GM18499 (cell line): ENCODE measurements around the gene GLT6D1.
"Not testable (repeated sequence)": the region's sequence is repeated elsewhere in the genome, so short reads cannot be mapped to it uniquely, and the experiment has no call there.

Experiments
- ATAC-seq: cut with Tn5 transposase; IDR thresholded peaks from one replicate; pipeline ENCODE4 v1.9.1; 2021; ENCODE audit warnings: moderate number of reproducible peaks; ENCODE audit not compliant: insufficient read depth, unreplicated experiment

Gene GLT6D1, protein sequence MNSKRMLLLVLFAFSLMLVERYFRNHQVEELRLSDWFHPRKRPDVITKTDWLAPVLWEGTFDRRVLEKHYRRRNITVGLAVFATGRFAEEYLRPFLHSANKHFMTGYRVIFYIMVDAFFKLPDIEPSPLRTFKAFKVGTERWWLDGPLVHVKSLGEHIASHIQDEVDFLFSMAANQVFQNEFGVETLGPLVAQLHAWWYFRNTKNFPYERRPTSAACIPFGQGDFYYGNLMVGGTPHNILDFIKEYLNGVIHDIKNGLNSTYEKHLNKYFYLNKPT

DNA sequence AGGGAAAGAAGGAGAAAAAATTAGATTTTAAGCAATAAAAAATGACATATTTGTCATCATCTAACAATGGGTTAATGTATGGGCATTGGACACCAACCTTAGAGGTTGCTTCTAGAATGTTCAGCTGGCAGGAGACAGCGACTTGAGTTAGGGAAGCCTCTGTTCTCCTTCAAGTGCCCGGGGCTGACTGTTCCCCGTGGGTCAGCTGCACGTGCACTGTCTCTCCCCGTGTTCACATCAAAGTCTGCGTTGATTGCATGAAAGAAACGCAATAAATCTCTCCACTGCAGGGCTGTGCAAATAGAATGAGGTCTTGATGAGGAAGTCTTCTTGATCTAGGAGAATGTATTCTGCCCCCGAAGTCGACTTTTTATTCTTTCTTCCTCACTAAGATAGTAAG lies at the start of gene GLT6D1:
Gene GLT6D1 (minus strand): TSS at position 345 of the 400 bp plus-strand sequence. CDS start 353 bp downstream, outside the sequence.
- no peak for ATAC-seq

DNA sequence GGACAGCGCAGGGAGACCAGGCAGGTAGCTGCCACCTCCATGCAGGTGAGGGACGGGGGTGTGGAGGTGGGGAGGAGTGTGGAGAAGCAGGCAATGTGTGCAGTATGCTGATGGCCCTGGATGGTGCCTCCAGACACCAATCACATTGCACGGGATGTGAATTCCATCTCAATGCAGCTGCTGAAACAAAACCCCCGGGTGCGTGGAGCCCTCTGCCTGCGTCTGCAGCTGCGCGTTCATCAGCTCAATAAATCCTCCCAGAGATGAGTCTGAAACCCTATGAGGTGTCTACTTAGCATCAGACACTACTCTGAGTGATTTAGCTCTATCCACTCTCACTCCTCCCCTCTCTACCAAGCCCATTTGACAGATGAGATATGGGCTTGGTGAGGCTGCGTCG lies 49.7 kb upstream of the GLT6D1 start:
- ATAC-seq, result no peak

DNA sequence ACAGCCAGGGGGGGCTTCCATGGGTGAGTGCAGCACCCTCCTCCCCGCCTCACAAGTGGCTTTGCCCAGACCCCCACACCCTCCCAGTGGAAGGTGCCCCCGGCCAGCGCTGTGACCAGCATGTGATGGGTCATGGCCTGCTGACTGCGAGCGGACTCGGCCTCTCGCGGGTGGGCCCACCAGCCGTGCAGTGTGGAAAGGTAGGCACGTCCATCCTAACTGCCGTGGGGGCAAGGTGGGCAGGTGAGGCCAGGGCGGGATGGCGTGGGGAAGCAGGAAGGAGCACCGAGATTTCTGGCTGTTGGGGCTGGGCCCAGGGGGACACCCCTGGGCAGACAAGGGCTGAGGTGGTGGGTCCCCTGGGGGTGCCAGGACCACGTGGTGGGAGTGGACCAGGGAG lies 47.9 kb upstream of the GLT6D1 start:
- ATAC-seq, result no peak

GRCh38 chr9:135684691-135685090 lies 45.4 kb upstream of the GLT6D1 start:
- no peak for ATAC-seq

GRCh38 chr9:135683401-135684034 lies 44.2 kb upstream of the GLT6D1 start:
- ATAC-seq, result no peak

- no peak for ATAC-seq
These were observed 41.8 kb upstream of the GLT6D1 start for GRCh38 chr9:135681161-135681560.

GRCh38 chr9:135680056-135680455 lies 40.7 kb upstream of the GLT6D1 start:
- ATAC-seq, result no peak

DNA sequence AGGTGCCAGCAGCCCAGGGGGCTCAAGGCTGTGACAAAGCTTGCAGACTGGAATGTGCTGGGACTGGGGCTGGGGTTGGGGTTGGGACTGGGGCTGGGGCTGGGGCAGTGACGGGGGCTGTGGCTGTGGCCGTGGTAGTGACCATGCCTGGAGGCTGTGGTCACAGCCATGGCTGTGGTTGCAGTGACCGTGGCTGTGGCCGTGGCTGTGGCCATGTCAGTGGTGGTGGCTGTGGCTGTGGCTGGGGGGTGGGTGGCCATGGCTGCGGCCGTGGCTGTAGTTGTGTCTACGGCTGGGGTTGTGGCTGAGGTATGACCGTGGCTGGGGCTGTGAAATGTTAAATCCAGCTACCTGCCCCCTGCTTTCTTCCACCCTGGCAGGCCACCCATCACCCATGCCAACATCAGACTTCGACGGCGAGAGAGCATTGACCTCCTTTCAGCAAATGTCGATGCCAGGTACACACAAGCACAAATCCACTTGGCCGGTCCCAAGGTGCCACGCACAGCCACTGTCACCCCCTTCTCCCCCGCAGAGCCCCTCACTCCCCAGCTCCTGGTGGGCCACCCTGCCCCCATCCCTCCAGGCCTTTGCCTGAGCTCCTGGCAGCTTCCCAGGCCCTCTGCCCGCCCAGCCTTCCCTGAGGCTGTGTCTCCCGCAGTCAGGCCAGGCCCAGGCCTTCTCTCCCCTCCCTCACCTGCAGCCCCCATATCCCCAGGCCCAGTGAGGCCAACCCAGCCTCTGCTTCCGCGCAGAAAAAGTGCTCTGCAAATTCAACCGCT lies 39.1 kb upstream of the GLT6D1 start:
- no peak for ATAC-seq

DNA sequence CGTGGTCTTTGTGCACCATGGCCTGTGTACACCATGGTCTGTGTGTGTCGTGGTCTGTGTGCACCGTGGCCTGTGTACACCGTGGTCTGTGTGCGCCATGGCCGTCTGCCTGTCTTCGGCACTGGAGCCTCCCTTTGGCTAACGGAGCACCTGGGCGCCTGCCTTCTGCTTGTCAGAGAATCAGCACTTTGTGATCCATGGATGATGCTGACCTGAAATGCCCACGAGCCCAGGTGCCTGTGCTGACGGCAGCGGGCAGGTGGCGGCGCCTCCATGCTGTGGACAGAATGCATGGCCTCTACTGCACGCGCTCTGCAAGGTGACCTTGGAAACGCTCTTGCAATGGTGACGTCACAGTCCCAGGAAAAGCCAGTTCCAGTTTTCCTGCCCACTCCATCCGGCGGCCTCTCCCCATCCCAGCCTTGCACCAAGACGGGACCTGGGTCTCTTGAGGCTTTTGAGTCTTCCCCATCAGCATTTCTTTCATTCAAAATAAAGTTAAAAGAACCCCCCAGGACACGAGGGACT lies 38.4 kb upstream of the GLT6D1 start:
- ATAC-seq, result no peak

DNA sequence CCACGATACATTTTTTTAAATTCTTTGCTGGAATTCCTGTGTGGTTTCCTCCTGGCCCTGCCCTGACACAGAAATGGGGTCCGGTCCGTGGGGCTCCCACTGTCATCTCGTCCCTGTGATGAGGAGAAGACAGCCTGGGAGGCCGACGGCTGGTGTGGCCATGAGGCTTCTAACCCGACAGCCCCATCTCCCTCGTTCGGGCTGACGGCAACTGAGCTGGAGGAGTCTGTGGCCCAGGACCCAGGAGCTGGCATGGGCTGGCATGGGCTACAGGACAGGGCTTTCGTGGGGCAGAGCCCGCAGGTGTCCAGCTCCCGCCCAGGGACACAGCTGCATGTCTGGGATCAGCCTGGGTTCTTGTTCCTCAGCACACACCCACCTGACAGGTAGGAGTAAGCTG lies 37.6 kb upstream of the GLT6D1 start:
- ATAC-seq, result no peak

DNA sequence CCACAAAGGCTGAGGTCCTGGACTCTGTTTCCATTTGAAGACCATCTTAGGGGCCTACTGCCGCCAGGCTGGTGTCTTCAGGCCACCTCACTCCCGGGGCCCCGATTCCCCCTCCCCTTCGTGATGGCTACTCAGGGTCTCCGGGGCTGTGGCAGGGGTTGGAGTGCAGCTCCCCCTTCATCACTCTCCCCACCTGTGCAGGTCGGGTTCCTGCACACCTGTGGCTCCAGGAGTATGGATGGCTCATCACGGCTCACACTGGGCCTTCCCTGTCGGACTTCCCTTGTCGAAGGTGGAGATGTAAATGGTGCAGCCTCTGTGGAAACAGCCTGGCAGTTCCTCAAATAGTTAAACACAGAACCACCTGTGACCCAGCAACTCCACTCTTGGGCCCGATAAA lies 35.6 kb upstream of the GLT6D1 start:
- ATAC-seq, result no peak

DNA sequence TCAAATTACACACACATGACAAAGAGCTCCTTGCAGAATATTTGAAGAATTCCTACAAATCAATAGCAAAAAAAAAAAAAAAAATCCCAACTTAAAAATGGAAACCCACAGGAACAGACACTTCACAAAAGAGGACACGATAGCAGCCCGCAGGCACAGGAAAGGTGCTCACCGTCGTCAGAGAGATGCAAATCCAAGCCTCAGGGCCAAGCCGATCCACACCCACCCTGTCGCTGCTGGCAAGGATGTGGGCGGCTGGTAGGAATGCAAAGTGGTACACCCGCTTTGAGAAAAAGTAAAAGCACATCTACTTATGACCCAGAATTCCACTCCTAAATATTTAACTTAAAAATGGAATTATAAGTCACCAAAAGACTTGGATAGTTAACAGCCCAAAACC lies 34.6 kb upstream of the GLT6D1 start:
- no peak for ATAC-seq

DNA sequence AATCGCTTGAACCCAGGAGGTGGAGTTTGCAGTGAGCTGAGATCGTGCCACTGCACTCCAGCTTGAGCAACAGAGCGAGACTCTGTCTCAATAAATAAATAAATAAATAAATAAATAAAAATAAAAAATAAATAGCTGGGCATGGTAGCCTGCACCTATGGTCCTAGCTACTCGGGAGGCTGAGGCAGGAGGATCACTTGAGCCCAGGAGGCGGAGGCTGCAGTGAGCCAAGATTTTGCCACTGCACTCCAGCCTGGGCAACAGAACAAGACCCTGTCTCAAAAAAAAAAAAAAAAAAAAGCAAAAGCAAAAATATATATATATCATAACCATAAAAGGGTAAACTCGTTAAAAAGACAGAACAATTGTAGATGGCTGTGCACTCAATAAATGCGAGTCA lies 33.4 kb upstream of the GLT6D1 start:
- not testable (repeated sequence) for ATAC-seq

DNA sequence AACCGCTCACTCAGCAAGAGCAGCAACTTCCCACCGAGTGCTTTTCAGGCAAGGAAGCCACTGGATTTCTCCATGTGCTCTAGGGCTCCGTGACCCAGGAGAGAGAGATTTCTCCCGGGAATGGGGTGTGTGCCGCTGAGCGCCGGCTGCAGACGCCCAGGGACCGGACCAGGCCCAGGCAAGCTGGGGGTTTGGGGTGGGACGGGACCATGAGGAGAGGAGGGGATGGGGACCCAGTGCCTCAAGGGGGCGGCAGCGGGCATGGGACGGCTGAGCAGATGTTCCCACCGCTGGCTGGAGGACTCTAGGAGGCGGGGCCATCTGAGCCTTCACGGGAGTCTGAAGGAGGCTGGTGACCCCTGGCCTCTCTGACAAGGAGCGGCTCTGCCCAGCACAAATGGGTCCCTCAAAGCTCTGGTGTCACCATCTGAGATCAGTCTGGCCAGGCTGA lies 32.3 kb upstream of the GLT6D1 start:
- no peak for ATAC-seq

- no peak for ATAC-seq
These were observed 31.6 kb upstream of the GLT6D1 start for GRCh38 chr9:135670721-135671590.

DNA sequence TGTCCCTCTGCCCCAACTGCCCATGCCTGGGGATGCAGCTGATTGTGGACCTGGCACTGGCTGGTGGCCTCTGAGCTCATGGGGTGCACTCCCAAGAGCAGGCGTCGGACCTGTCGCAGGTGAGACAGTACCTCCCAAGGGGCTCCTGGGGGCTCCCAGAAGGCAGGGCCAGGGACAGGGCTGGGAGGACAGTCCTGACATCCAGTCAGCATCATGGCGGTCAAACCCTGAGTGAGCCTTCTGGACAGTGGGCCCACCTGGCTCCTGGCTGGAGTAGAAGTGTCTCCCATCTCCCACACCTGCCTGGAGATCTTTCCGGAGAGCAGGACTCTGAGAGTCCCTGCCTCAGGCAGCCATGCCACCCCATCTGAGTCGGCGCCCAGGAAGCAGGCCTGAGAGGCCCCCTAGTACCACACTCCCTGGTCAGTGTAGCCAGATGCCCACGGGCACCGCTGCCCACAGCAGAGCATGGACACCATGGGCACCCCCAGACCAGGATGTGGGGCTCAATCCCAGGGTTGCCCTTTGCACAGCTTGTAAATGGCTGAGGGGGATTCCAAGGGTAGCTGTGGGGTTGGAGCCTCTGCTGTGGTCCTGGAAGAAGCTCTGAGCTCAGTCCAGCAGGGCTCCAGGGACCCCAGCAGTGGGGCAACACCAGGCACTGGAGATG lies 30.4 kb upstream of the GLT6D1 start:
- no peak for ATAC-seq

DNA sequence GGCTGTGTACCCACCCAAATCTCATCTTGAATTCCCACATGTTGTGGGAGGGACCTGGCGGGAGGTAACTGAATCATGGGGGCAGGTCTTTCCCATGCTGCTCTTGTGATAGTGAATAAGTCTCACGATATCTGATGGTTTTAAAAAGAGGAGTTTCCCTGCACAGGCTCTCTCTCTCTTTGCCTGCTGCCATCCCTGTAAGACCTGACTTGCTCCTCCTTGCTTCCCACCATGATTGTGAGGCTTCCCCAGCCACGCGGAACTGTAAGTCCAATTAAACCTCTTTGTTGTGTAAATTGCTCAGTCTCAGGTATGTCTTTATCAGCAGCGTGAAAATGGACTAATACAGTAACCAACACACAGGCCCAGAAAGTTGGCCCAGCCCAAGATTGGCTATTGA lies 29.7 kb upstream of the GLT6D1 start:
- not testable (repeated sequence) for ATAC-seq

- no peak for ATAC-seq
These were observed 28.2 kb upstream of the GLT6D1 start for GRCh38 chr9:135667463-135668001.
